Measurements from ENCODE around the gene KRTAP4-3. TPM values are rescaled to one million over a fixed set of nuclear protein-coding genes. Genes with fewer than 3 reads are reported as not detected.

Gene KRTAP4-3
- not detected in 2 replicates for polyA plus RNA-seq

DNA sequence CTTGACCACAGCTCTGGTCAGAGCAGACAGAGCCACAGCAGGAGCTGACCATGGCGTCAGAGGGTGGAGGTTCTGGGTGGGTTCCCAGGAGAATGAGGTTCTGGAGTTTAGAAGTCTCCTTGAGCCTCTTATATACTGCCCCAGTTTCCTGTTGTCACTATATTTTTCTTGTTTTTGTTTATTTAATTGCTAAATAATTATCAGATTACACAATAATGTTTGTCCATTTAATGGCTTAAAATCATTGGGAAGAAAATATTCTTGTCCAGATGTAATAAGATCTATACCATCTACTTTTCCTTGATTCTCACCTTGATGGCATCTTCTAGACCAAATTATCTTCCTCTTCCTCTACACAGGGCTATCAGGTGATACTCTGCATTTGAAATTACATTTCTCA, at the start of gene KRTAP4-3:
Gene KRTAP4-3, minus strand, starts transcription at position 101 of the 400 bp plus-strand sequence. Its CDS starts 49 bp downstream, at position 52.

DNA sequence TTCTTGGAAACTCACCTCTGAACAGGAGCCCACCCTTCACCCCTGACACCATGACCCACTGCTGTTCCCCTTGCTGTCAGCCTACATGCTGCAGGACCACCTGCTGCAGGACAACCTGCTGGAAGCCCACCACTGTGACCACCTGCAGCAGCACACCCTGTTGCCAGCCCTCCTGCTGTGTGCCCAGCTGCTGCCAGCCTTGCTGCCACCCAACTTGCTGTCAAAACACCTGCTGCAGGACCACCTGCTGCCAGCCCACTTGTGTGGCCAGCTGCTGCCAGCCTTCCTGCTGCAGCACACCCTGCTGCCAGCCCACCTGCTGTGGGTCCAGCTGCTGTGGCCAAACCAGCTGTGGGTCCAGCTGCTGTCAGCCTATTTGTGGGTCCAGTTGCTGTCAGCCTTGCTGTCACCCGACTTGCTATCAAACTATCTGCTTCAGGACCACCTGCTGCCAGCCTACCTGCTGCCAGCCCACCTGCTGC, 21.9 kb upstream of the KRTAP4-3 start, which contains the start of gene KRTAP9-1:
Gene KRTAP9-1, plus strand, starts transcription at position 51 of the 482 bp plus-strand sequence. Its CDS starts 0 bp downstream, at position 51.

DNA sequence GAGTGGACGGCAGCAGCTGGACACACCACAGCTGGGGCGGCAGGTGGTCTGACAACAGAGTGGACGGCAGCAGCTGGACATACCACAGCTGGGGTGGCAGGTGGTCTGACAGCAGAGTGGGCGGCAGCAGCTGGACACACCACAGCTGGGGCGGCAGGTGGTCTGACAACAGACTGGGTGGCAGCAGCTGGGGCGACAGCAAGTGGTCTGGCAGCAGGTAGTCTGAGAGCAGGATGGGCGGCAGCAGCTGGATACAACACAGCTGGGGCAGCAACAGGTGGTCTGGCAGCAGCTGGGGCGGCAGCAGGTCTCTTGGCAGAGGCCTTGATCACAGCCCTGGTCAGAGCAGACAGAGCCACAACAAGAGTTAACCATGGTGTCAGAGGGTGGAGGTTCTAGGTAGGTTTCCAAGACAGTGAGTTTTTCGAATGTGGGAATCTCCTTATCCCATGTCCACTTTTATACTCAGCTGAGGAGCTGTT, 16.5 kb upstream of the KRTAP4-3 start, which contains the start of gene KRTAP4-1:
Gene KRTAP4-1, minus strand, starts transcription at position 432 of the 482 bp plus-strand sequence. Its CDS starts 57 bp downstream, at position 375.

DNA sequence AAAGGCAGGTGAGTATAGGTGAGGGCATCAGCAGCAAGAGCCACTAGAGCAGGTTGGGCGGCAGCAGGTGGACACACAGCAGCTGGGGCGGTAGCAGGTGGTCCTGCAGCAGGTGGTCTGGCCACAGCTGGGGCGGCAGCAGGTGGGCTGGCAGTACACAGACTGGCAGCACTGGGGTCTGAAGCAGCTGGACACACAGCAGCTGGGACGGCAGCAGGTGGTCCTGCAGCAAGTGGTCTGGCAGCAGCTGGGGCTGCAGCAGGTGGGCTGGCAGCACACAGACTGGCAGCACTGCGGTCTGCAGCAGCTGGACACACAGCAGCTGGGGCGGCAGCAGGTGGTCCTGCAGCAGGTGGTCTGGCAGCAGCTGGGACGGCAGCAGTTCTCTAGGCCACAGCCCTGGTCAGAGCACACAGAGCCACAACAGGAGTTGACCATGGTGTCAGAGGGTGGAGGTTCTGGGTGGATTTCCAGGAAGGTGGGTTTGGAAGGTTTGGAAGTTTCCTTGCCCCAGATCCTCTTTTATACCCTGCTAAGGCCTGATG, 9.8 kb upstream of the KRTAP4-3 start, which contains the start of gene KRTAP4-2:
Gene KRTAP4-2, minus strand, starts transcription at position 495 of the 545 bp plus-strand sequence. Its CDS starts 57 bp downstream, at position 438.

DNA sequence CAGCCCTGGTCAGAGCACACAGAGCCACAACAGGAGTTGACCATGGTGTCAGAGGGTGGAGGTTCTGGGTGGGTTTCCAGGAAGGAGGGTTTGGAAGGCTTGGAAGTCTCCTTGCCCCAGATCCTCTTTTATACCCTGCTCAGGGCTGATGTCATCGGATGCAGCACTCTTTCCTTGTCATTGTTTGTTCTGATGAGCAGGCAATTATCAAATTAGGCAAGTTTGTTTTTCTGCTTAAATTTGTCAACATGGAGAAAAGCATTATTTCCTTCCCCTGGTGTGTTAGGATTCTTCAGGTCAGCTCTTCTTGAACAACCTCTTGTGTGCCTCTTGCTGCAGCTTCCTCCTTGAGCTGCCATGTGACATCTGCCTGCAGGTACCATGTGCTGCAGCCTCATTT, 7.4 kb downstream of the KRTAP4-3 start, which contains the start of gene KRTAP4-4:
Gene KRTAP4-4, minus strand, starts transcription at position 101 of the 400 bp plus-strand sequence. Its CDS starts 57 bp downstream, at position 44.

DNA sequence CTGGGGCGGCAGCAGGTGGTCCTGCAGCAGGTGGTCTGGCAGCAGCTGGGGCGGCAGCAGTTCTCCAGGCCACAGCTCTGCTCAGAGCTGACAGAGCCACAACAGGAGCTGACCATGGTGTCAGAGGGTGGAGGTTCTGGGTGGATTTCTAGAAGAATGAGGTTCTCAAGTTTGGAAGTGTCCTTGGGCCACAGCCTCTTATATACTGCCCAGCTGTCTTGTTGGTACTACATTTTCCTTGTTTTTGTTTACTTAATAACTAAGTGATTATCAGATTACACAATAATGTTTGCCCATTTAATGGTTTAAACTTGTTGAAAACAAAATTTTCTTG, 18.4 kb downstream of the KRTAP4-3 start, which contains the start of gene KRTAP4-5:
Gene KRTAP4-5, minus strand, starts transcription at position 174 of the 334 bp plus-strand sequence. Its CDS starts 58 bp downstream, at position 116.

DNA sequence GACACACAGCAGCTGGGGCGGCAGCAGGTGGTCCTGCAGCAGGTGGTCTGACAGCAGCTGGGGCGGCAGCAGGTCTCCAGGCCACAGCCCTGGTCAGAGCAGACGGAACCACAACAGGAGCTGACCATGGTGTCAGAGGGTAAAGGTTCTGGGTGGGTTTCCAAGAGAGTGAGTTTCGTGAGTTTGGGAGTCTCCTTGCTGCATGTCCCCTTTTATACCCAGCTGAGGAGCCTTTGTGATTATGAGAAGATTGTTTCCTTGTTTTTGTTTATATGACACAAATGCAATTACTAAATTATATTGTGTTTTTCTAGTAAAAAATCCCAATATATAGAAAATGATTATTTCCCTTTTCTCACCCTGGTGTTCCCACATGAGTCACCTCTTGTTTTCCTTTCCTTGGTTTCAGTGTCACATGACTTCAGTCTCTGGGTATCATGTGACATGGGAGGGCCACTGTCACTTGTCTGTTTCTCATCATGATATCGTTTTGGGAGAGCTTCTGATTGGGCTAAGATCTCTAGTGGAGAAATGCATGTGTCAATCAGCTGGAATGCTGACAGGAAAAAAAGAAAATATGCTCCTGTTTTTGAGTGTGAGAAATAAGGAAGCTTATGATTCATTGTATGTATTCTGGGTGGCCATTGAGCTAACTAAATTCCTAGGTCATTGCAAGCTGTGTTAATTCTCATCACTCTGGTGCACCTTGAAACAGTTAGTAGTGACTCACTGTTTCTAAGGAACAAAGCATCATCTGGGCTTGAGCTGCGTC, 27.5 kb downstream of the KRTAP4-3 start, which contains the start of gene KRTAP4-6:
Gene KRTAP4-6, minus strand, starts transcription at position 185 of the 772 bp plus-strand sequence. Its CDS starts 57 bp downstream, at position 128.

DNA sequence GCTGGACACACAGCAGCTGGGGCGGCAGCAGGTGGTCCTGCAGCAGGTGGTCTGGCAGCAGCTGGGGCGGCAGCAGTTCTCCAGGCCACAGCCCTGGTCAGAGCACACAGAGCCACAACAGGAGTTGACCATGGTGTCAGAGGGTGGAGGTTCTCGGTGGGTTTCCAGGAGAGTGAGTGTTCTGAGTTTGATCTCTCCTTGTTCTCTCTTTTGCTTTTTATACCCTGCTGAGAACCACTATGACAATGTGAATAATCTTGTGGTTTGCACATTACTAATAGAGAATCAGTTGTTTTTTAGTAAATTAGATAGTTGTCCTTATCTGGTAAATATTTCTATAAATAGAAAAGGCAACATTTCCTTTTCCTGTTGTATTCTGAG, 44.0 kb downstream of the KRTAP4-3 start, which contains the start of gene KRTAP4-12:
Gene KRTAP4-12, minus strand, starts transcription at position 192 of the 381 bp plus-strand sequence. Its CDS starts 60 bp downstream, at position 132.

DNA sequence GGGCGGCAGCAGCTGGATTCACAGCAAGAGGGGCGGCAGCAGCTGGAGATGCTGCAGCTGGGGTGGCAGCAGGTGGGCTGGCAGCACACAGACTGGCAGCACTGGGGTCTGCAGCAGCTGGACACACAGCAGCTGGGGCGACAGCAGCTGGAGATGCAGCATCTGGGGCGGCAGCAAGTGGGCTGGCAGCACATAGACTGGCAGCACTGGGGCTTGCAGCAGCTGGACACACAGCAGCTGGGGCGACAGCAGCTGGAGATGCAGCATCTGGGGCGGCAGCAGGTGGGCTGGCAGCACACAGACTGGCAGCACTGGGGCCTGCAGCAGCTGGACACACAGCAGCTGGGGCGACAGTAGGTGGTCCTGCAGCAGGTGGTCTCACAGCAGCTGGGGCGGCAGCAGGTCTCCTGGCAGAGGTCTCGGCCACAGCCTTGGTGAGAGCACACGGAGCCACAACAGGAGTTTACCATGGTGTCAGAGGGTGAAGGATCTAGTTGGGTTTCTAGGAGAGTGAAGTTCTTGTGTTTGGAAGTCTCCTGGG, 50.1 kb downstream of the KRTAP4-3 start, which contains the start of gene KRTAP4-11:
Gene KRTAP4-11, minus strand, starts transcription at position 528 of the 541 bp plus-strand sequence. Its CDS starts 58 bp downstream, at position 470.

Other genes starting within 250 kb of the KRTAP4-3 start
- 0.60 TPM in 1 of 2 replicates, not detected in the other for gene KRT23, start 230.6 kb downstream of the KRTAP4-3 start, polyA plus RNA-seq
- gene KRT39, start 201.3 kb downstream of the KRTAP4-3 start, polyA plus RNA-seq, result not detected in 2 replicates
- gene KRT40, start 183.9 kb downstream of the KRTAP4-3 start, polyA plus RNA-seq, result not detected in 2 replicates
- not detected in 2 replicates for gene KRTAP3-3, start 174.1 kb downstream of the KRTAP4-3 start, polyA plus RNA-seq
- not detected in 2 replicates for gene KRTAP3-2, start 168.3 kb downstream of the KRTAP4-3 start, polyA plus RNA-seq
- not detected in 2 replicates for gene KRTAP3-1, start 159.1 kb downstream of the KRTAP4-3 start, polyA plus RNA-seq
- not detected in 2 replicates for gene KRTAP1-5, start 141.0 kb downstream of the KRTAP4-3 start, polyA plus RNA-seq
- gene KRTAP1-4, start 138.0 kb downstream of the KRTAP4-3 start, polyA plus RNA-seq, result not detected in 2 replicates
- gene KRTAP1-3, start 133.3 kb downstream of the KRTAP4-3 start, polyA plus RNA-seq, result not detected in 2 replicates
- gene KRTAP1-1, start 126.8 kb downstream of the KRTAP4-3 start, polyA plus RNA-seq, result 0.28 TPM in 1 of 2 replicates, not detected in the other
- gene KRTAP2-1, start 120.9 kb downstream of the KRTAP4-3 start, polyA plus RNA-seq, result not detected in 2 replicates
- gene KRTAP2-2, start 113.0 kb downstream of the KRTAP4-3 start, polyA plus RNA-seq, result not detected in 2 replicates
- not detected in 2 replicates for gene KRTAP2-3, start 108.1 kb downstream of the KRTAP4-3 start, polyA plus RNA-seq
- not detected in 2 replicates for gene KRTAP2-4, start 102.3 kb downstream of the KRTAP4-3 start, polyA plus RNA-seq
- not detected in 2 replicates for gene KRTAP4-7, start 84.1 kb downstream of the KRTAP4-3 start, polyA plus RNA-seq
- not detected in 2 replicates for gene KRTAP4-8, start 70.1 kb downstream of the KRTAP4-3 start, polyA plus RNA-seq
- gene KRTAP4-16, start 66.0 kb downstream of the KRTAP4-3 start, polyA plus RNA-seq, result not detected in 2 replicates
- gene KRTAP4-9, start 62.8 kb downstream of the KRTAP4-3 start, polyA plus RNA-seq, result not detected in 2 replicates
- gene KRTAP4-11, start 49.8 kb downstream of the KRTAP4-3 start, polyA plus RNA-seq, result not detected in 2 replicates
- gene KRTAP4-12, start 44.0 kb downstream of the KRTAP4-3 start, polyA plus RNA-seq, result not detected in 2 replicates
- gene KRTAP4-6, start 27.7 kb downstream of the KRTAP4-3 start, polyA plus RNA-seq, result not detected in 2 replicates
- gene KRTAP4-5, start 18.4 kb downstream of the KRTAP4-3 start, polyA plus RNA-seq, result not detected in 2 replicates
- gene KRTAP4-4, start 7.5 kb downstream of the KRTAP4-3 start, polyA plus RNA-seq, result not detected in 2 replicates
- gene KRTAP4-2, start 10.0 kb upstream of the KRTAP4-3 start, polyA plus RNA-seq, result not detected in 2 replicates
- gene KRTAP4-1, start 16.7 kb upstream of the KRTAP4-3 start, polyA plus RNA-seq, result not detected in 2 replicates
- gene KRTAP9-1, start 21.7 kb upstream of the KRTAP4-3 start, polyA plus RNA-seq, result not detected in 2 replicates
- gene KRTAP9-2, start 58.4 kb upstream of the KRTAP4-3 start, polyA plus RNA-seq, result not detected in 2 replicates
- not detected in 2 replicates for gene KRTAP9-3, start 64.2 kb upstream of the KRTAP4-3 start, polyA plus RNA-seq
- not detected in 2 replicates for gene KRTAP9-8, start 69.8 kb upstream of the KRTAP4-3 start, polyA plus RNA-seq
- not detected in 2 replicates for gene KRTAP9-4, start 81.5 kb upstream of the KRTAP4-3 start, polyA plus RNA-seq
- not detected in 2 replicates for gene KRTAP9-9, start 87.2 kb upstream of the KRTAP4-3 start, polyA plus RNA-seq
- not detected in 2 replicates for gene KRTAP9-6, start 97.2 kb upstream of the KRTAP4-3 start, polyA plus RNA-seq
- not detected in 2 replicates for gene KRTAP9-7, start 107.5 kb upstream of the KRTAP4-3 start, polyA plus RNA-seq
- not detected in 2 replicates for gene KRTAP29-1, start 134.6 kb upstream of the KRTAP4-3 start, polyA plus RNA-seq
- not detected in 2 replicates for gene KRTAP16-1, start 141.1 kb upstream of the KRTAP4-3 start, polyA plus RNA-seq
- gene KRTAP17-1, start 147.5 kb upstream of the KRTAP4-3 start, polyA plus RNA-seq, result not detected in 2 replicates
- gene KRT33A, start 182.6 kb upstream of the KRTAP4-3 start, polyA plus RNA-seq, result not detected in 2 replicates
- not detected in 2 replicates for gene KRT33B, start 201.6 kb upstream of the KRTAP4-3 start, polyA plus RNA-seq
- gene KRT34, start 214.1 kb upstream of the KRTAP4-3 start, polyA plus RNA-seq, result not detected in 2 replicates
- 2.2 TPM in 1 of 2 replicates, not detected in the other for gene KRT31, start 229.4 kb upstream of the KRTAP4-3 start, polyA plus RNA-seq